ENCODE results near the gene ZNF836.

ZNF836 gene

DNA sequence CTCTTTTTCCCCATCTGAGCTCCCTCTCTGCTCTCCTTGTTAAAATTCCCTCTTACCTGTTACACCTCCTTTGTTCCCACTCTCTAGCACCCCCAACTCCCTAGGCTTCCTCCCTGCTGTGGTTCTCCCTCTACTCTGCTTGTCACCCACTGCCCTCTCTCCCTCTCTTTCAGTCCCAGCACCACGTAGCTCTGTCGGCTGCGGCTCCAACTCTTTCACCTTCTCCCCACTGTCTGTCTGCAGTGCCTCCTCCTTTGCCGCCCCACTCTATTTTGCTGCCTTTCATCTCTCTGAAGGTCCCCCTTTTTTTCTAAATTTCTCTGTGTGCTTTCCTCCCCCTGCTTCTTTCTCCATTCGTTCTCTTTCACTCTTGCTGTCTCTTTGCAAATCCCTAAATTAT lies 1.1 kb downstream of the ZNF836 start:
- Histone ChIP-seq H3K27me3 (no peaks in the 10 kb centered on the region), H3K4me3 (peak overlapping the region; percentile 79 to 97 (median 88)), H3K4me2 (peak overlapping the region; percentile 91 to 99 (median 97)), H3K9me3 (replicated peaks in 1 of 11) (peaks cover 27 to 63% (median 38%) of the 10 kb centered on the region in 11 experiments), H4K20me1 (no peaks in the 10 kb centered on the region), H3K27ac (peak overlapping the region in 9 of 11 experiments; percentile 71 to 85 (median 78); a peak in 15 of 22 replicates), H3K4me1 (peaks cover 18 to 25% (median 21%) of the 10 kb centered on the region in 10 experiments), H3K9ac (peak overlapping the region; percentile 81 to 93 (median 87)), H3K36me3 (peaks cover 35 to 45% (median 42%) of the 10 kb centered on the region in 11 experiments)
- no peak for TF ChIP-seq Cebpa-rat (IDR thresholded peaks at IDR 0.05)

DNA sequence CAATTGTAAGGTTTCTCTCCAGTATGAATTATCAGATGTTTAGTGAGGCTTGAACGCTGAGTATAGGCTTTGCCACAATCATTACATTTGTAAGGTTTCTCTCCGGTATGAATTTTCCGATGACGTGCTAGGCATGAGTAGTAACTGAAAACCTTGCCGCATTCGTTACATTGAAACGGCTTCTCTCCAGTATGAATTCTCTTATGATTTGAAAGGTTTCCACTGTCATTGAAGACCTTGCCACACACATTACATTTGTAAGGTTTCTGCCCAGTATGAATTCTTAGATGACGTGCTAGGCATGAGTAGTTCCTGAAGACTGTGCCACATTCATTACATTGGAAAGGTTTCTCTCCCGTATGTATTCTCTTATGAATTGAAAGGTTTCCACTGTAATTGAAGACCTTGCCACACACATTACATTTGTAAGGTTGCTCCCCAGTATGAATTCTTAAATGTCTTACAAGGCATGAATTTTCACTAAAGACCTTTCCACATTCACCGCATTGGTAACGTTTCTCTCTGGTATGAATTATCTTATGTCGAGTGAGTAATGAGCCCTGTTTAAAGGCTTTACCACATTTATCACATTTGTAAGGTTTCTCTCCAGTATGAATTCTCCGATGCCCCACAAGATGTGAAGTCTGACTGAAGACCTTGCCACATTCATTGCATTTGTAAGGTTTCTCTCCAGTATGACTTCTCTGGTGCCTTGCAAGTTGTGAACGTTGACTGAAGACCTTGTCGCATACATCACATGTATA lies 15.6 kb downstream of the ZNF836 start:
- Histone ChIP-seq H3K27me3 (no peaks in the 10 kb centered on the region), H3K4me3 (peak overlapping the region in 9 of 10 experiments; percentile 3 to 45 (median 19); a peak in 7 of 20 replicates), H4K20me1 (no peaks in the 10 kb centered on the region), H3K4me2 (no peak overlapping the region), H3K9me3 (replicated peaks in 1 of 11) (peaks cover 100% of the 10 kb centered on the region in 11 experiments), H3K4me1 (no peaks in the 10 kb centered on the region), H3K36me3 (peaks cover 98 to 100% (median 100%) of the 10 kb centered on the region in 11 experiments), H3K27ac (no peak overlapping the region), H3K9ac (no peak overlapping the region)
- TF ChIP-seq Cebpa-rat (IDR thresholded peaks at IDR 0.05), result no peak

DNA sequence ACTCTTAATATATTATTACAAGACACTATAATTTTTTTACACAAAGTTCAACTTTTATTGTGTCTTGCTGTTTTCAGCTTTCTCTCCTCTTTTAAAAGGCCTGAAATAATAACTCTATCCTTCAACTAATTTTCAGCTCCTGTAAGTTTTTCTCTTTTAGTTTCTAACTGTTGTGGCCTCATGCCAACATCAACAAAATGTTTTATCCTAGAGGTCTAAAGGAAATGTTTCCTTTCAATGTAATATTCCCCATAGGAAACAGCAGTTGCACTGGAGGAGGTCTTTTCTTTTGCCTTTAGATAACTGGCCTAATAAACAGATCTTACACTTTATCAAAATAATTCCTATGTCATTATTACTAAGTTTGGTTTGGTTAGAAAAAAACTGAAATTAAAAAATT lies 23.2 kb downstream of the ZNF836 start:
- Histone ChIP-seq H3K27ac (no peak overlapping the region), H3K4me3 (no peak overlapping the region; a peak in 1 of 20 replicates), H3K27me3 (no peaks in the 10 kb centered on the region), H3K4me1 (no peaks in the 10 kb centered on the region), H4K20me1 (no peaks in the 10 kb centered on the region), H3K9ac (no peak overlapping the region), H3K4me2 (no peak overlapping the region), H3K36me3 (peaks cover 56 to 84% (median 64%) of the 10 kb centered on the region in 11 experiments), H3K9me3 (replicated peaks in 1 of 11) (peaks cover 93 to 100% (median 98%) of the 10 kb centered on the region in 11 experiments)
- no peak for TF ChIP-seq Cebpa-rat (IDR thresholded peaks at IDR 0.05)

DNA sequence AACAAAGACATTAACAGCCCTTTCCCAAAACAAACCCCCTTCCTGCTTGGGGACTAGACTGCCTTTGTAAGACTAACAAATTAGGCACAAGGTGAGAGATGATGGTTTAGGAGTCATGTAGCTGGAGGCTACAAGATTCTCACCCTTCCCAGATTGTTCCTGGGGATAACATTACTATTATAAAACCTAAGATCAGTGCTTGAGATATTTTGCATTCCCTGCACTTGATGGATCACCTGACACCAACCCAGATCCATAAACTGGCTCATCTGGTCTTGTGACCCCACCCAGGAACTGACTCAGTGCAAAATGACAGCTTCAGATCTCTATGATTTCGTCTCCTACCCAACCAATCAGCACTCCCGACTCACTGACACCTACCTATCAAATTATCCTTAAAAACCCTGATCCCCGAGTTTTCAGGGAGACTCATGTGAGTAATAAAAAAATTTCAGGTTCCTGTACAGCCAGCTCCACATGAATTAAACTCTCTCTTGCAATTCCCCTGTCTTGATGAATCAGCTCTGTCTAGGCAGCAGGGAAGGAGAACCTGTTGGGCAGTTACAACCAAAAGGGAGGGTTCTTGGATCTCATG lies 29.3 kb downstream of the ZNF836 start:
- Histone ChIP-seq H4K20me1 (no peaks in the 10 kb centered on the region), H3K36me3 (peaks cover 6 to 38% (median 23%) of the 10 kb centered on the region in 11 experiments; a peak in 15 of 22 replicates), H3K4me3 (no peak overlapping the region), H3K27me3 (no peaks in the 10 kb centered on the region), H3K9ac (no peak overlapping the region), H3K9me3 (replicated peaks in 1 of 11) (peaks cover 43 to 77% (median 56%) of the 10 kb centered on the region in 11 experiments), H3K4me1 (peaks cover 12 to 22% (median 18%) of the 10 kb centered on the region in 10 experiments), H3K27ac (no peak overlapping the region), H3K4me2 (no peak overlapping the region)
- no peak for TF ChIP-seq Cebpa-rat (IDR thresholded peaks at IDR 0.05)

DNA sequence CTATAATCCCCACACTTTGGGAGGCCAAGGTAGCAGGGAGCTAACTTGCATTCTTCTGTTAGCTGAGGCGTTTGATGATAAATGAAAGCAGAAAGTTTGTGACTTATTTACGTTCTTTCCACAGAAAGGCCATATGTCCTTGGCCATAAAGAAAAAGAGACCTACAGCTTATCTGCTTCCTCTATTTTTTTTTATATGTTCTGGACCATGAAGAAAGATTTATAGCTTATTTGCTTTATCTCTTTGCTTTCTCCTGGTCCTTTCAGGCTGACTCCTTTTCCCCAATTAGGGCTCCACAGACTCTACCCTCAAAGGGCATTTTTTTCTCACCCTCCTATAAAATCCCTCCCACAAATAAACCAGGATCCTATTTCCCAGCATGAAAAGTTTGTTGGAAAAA lies 30.2 kb downstream of the ZNF836 start:
- Histone ChIP-seq H3K4me2 (no peak overlapping the region), H3K4me3 (no peak overlapping the region), H3K9me3 (replicated peaks in 1 of 11) (peaks cover 41 to 77% (median 56%) of the 10 kb centered on the region in 11 experiments), H3K27me3 (no peaks in the 10 kb centered on the region), H3K27ac (no peak overlapping the region), H3K4me1 (peaks cover 12 to 22% (median 18%) of the 10 kb centered on the region in 10 experiments), H4K20me1 (no peaks in the 10 kb centered on the region), H3K9ac (no peak overlapping the region), H3K36me3 (peaks cover 10 to 38% (median 20%) of the 10 kb centered on the region in 11 experiments)
- TF ChIP-seq Cebpa-rat (IDR thresholded peaks at IDR 0.05), result no peak

DNA sequence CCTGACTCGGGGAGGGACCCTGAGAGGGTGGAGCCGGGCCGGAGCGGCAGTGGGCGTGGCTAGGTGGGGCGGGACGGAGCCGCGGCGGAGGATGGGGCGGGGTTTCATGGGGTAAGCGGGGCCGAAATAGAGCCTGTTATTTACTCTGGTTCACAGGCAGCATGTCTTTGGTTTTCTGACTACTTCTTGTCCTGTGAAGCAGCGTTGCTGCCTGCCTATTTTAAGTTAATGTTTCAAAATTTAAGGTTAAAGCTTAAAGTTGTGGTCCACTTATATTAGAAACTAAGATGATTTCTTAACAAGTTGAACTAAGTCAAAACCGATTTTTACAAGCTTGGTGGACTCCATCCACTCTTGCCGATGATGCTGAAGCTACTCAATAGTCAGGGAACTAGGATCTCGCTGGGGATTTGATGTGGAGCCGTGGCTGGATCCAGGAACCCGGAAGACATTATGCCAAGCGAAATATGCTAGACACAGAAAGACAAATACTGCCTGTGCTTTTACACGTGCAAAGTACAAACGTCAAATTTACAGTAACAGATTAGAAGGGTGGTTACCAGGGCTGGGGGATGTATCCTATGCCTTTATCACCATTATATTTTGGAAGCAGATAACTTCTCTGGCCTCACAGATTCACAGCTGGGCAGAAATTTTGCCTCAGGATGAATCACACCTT lies 31.2 kb downstream of the ZNF836 start:
- Histone ChIP-seq H4K20me1 (no peaks in the 10 kb centered on the region), H3K4me2 (peak overlapping the region; percentile 24 to 79 (median 55)), H3K27me3 (no peaks in the 10 kb centered on the region), H3K4me1 (peaks cover 12 to 22% (median 18%) of the 10 kb centered on the region in 10 experiments), H3K9me3 (replicated peaks in 1 of 11) (peaks cover 41 to 77% (median 56%) of the 10 kb centered on the region in 11 experiments), H3K4me3 (peak overlapping the region; percentile 83 to 99 (median 92)), H3K9ac (peak overlapping the region in 10 of 11 experiments; percentile 90 to 96 (median 94); a peak in 19 of 22 replicates), H3K27ac (peak overlapping the region in 9 of 11 experiments; percentile 91 to 95 (median 94); a peak in 14 of 22 replicates), H3K36me3 (peaks cover 16 to 44% (median 29%) of the 10 kb centered on the region in 11 experiments)
- TF ChIP-seq Cebpa-rat (IDR thresholded peaks at IDR 0.05), result no peak

DNA sequence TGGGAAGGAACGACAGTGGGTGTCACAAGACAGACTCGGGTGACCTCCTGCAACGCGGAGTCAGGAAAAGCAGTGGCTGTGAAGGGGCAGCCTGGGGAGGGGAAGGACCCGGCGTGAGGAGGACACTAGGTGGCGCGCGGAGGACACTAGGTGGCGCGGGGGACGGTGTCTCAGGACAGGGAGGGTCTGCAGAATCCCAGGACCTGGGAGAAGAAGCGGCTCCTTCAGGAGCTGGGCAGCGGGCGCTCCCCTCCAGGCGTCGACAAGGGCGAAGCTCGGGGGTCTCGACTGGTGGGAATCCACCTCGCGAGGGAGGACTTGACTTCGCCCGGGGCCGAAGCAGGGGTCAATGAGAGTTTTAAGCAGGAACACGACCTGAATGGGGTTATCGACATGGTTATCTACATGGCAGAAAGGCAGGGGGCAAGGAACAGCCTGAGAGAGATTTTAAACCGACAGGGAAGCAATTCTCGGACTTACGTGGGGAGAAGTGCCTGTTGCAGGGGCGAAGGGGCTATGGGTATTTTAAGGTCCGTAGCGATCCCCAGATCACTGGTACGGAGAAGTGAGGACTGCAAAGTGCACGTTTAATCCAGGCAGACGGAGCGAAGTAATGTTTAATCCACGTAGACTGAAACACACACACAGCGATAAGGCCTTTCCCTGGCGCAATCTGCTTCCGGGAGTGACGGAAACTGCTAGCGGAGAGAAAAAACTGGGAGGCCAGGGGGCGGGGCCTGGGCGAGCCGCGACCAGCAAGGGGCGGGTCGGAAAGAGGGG lies 32.0 kb downstream of the ZNF836 start, which contains the start of gene ZNF616:
Gene ZNF616 (minus strand): TSS at position 687 of the 780 bp plus-strand sequence. CDS start 9,426 bp downstream, outside the sequence.
- peaks cover 44 to 77% (median 57%) of the 10 kb centered on the region in 11 experiments for H3K9me3 ChIP-seq (replicated peaks in 1 of 11)
- H3K4me3 ChIP-seq, result peak within 1 kb of the TSS; percentile 83 to 99 (median 92)
- no peaks in the 10 kb centered on the region for H3K27me3 ChIP-seq
- peak within 1 kb of the TSS; percentile 86 to 99 (median 94) for H3K4me2 ChIP-seq
- no peaks in the 10 kb centered on the region for H4K20me1 ChIP-seq
- H3K4me1 ChIP-seq, result peaks cover 12 to 22% (median 18%) of the 10 kb centered on the region in 10 experiments
- H3K9ac ChIP-seq, result peak within 1 kb of the TSS; percentile 90 to 96 (median 94)
- H3K27ac ChIP-seq, result peak within 1 kb of the TSS; percentile 91 to 96 (median 94)
- no peak for TF ChIP-seq Cebpa-rat (IDR thresholded peaks at IDR 0.05)
- H3K36me3 ChIP-seq, result peaks cover 23 to 51% (median 36%) of the 10 kb centered on the region in 11 experiments

DNA sequence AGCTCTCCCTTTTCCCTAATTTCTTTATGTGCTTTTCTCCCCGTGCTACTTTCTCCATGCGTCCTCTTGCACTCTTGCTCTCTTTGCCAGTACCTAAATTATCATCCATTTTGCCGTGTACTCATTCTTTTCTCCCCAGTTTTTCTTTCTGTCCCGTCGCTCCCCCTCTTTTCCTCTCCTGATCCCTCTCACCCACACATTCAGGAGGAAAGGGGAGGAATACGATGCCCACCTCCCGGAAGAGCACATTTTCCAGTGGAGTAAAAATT lies 32.5 kb downstream of the ZNF836 start:
- Histone ChIP-seq H3K36me3 (peaks cover 29 to 52% (median 37%) of the 10 kb centered on the region in 11 experiments), H3K4me2 (peak overlapping the region; percentile 86 to 99 (median 94)), H4K20me1 (no peaks in the 10 kb centered on the region), H3K9ac (peak overlapping the region; percentile 90 to 96 (median 94)), H3K27me3 (no peaks in the 10 kb centered on the region), H3K4me3 (peak overlapping the region; percentile 83 to 99 (median 92)), H3K4me1 (peaks cover 12 to 22% (median 18%) of the 10 kb centered on the region in 10 experiments), H3K27ac (peak overlapping the region; percentile 91 to 96 (median 94)), H3K9me3 (replicated peaks in 1 of 11) (peaks cover 44 to 77% (median 57%) of the 10 kb centered on the region in 11 experiments)
- TF ChIP-seq Cebpa-rat (IDR thresholded peaks at IDR 0.05), result no peak
